Fibroblast of peridontal ligament (primary cell): ENCODE data around the gene NUP155.
A peak's percentile ranks its signal among the peaks of the same experiment; 100 is the strongest.
"Not testable (repeated sequence)": the region's sequence is repeated elsewhere in the genome, so short reads cannot be mapped to it uniquely, and the experiment has no call there.

Experiments
- DNase-seq: peaks from one replicate; pipeline ENCODE4 v3.0.0-alpha.2; 2010; ENCODE audit errors: extremely low read depth

Gene NUP155

GRCh38 chr5:37283214-37283820, 87.6 kb downstream of the NUP155 start:
- DNase-seq: no peak

DNA sequence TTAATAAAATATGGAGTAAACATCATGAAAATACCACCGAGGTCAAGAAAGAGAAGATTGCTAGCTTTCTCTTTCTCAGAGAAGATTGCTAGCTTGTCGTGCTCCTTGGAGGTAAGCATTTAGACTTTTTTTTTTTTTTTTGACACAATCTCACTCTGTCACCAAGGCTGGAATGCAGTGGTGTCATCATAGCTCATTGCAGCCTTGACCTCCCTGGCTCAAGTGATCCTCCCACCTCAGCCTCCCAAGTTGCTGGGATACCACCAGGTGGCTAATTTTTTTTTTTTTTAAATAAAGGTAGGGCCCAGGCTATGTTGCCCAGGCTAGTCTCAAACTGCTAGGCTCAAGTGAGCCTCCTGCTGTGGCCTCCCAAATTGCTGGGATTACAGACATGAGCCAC, 95.4 kb downstream of the NUP155 start:
- DNase-seq: no peak

GRCh38 chr5:37272511-37272910, 98.4 kb downstream of the NUP155 start:
- DNase-seq: peak; percentile 3

DNA sequence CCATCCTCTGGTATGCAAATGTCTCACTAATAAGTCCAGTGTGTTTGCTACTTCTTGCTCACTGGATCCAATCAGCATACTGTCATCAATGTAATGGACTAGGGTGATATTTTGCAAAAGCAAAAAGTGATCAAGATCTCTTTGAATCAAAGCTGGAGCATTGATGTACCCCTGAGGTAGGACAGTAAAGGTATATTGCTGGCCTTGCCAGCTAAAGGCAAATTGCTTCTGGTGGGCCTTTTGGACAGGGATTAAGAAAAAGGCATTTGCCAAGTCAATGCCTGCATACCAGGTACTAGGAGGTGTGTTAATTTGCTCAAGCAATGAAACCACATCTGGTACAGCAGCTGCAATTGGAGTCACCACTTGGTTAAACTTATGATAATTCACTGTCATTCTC, 102.8 kb downstream of the NUP155 start:
- DNase-seq: not testable (repeated sequence)

GRCh38 chr5:37255774-37256358, 115.0 kb downstream of the NUP155 start:
- DNase-seq: no peak

DNA sequence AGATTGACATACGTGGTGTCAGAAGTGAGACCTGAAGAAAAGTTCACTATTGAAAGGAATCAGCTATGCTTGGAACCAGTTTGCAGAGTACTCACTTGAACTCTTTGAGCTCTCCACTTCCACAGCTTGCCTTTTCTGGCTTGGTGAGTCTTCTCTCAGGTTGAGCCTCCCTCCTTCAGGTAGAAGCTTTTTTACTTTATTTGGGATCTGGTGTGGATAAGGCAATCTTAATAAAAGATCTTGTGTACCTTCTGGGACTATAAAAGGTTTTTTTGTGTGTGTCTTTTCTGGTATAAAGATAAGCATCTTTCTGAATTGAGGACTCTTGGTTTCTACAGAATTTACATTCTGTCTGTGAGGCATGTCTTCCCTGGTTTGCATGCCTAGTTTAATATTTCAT, 116.3 kb downstream of the NUP155 start:
- DNase-seq: no peak

DNA sequence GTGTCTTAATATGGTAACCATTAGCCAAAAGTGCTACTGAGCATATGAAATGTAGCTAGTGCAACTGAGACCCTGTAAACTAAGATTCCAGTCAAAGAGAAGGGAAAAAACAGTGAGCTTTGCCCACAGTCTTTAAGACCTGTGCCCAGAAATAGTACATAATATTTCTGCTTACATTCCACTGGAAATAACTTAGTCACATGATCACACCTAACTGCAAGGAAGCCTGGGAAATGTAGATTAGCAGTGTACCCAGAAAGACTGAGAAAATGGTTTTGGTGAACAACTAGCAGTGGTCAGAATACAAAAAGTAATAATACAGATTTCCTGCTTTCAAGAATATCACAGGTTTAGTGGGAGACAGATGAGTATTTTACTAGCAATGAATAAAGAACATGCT, 119.2 kb downstream of the NUP155 start:
- DNase-seq: no peak

GRCh38 chr5:37249815-37250164, 121.1 kb downstream of the NUP155 start:
- no peak for DNase-seq

- DNase-seq: peak; percentile 72
These were observed 121.7 kb downstream of the NUP155 start, which contains the start of gene CPLANE1 for GRCh38 chr5:37248970-37249814. TSS of gene CPLANE1 (minus strand) at chr5:37249376. CDS start at chr5:37247698, 1,678 bp downstream.

- peak; percentile 24 for DNase-seq
These were observed 122.4 kb downstream of the NUP155 start for GRCh38 chr5:37248421-37248969.

- no peak for DNase-seq
These were observed 123.4 kb downstream of the NUP155 start for GRCh38 chr5:37247496-37247895.

- DNase-seq: peak; percentile 2
These were observed 123.9 kb downstream of the NUP155 start for GRCh38 chr5:37247036-37247435.
